Vagina (tissue), 2 donors: Measurements from ENCODE around the gene ATP13A2. TPM values are rescaled to one million over a fixed set of nuclear protein-coding genes. Genes with fewer than 3 reads are reported as not detected.
A peak's percentile ranks its signal among the peaks of the same experiment; 100 is the strongest.
"Not testable (repeated sequence)": the region's sequence is repeated elsewhere in the genome, so short reads cannot be mapped to it uniquely, and the experiment has no call there.

Experiments used
- DNase-seq, 2 donors: peaks; one replicate each; pipeline ENCODE4 v3.0.0-alpha.2; 2017; ENCODE audit errors: extremely low spot score in 2 of 2
- H3K27ac ChIP-seq: fragments of 200-600 bp; sonication (generic); one replicate; pipeline ENCODE4 v1.5.1; 2019
- H3K27me3 ChIP-seq: fragments of 200-600 bp; sonication (generic); one replicate; pipeline ENCODE4 v1.5.1; 2019
- H3K36me3 ChIP-seq, 2 donors: fragments of 200-600 bp; sonication (generic); one replicate each; pipeline ENCODE4 v1.5.1; 2017 to 2019
- H3K4me1 ChIP-seq: fragments of 200-600 bp; sonication (generic); one replicate; pipeline ENCODE4 v1.5.1; 2019
- H3K4me3 ChIP-seq, 2 donors: fragments of 200-600 bp; sonication (generic); 1 replicate in 1 of 2; 2 replicates in 1 of 2; pipeline ENCODE4 v1.5.1; 2016 to 2019
- H3K9me3 ChIP-seq: fragments of 200-600 bp; sonication (generic); one replicate; pipeline ENCODE4 v1.5.1; 2019
- POLR2A ChIP-seq, 2 donors: fragments of 450-650 bp; IDR thresholded peaks; one replicate each; pipeline ENCODE4 v1.6.1; 2017; ENCODE audit warnings: antibody characterized with exemption in 2 of 2, mild to moderate bottlenecking in 2 of 2, moderate library complexity in 2 of 2
- POLR2AphosphoS5 ChIP-seq, 2 donors: sonication (generic); formaldehyde crosslinking; IDR thresholded peaks; one replicate each; pipeline ENCODE4 v1.9.0; 2017; ENCODE audit warnings: antibody characterized with exemption in 2 of 2, mild to moderate bottlenecking in 2 of 2, low read depth in 1 of 2; ENCODE audit not compliant: insufficient read depth in 1 of 2
- intact Hi-C: fragments of 100-400 bp; cut with DNase I; formaldehyde crosslinking; loops from one replicate; pipeline ENCODE4 v1.15.1; 2023
- total RNA-seq: library from RNA; depleted of rRNA; stranded (reverse); fragments of >200 nt; gene quantifications from one replicate; pipeline ENCODE4 v1.2.3, GENCODE V29; 2016
- TF ChIP-seq, protein P1 (sequence below), 3 experiments: fragments of 450-650 bp in 2 of 3; fragments of 200-600 bp in 1 of 3; sonication (generic) in 1 of 3; IDR thresholded peaks; one replicate each; pipeline ENCODE4 v1.5.1; 2017 to 2019; ENCODE audit warnings: antibody characterized with exemption in 3 of 3, mild to moderate bottlenecking in 2 of 3, moderate library complexity in 2 of 3

The ATP13A2 gene
- total RNA-seq, 1 donor from 2014 or later, result 31.7 TPM

- TF ChIP-seq POLR2AphosphoS5 (IDR thresholded peaks at IDR 0.05; ENCODE audit: insufficient read depth in 1 of 2, low read depth in 1 of 2) (no peak), POLR2A (IDR thresholded peaks at IDR 0.05) (no peak)
- TF ChIP-seq, protein P1, sequence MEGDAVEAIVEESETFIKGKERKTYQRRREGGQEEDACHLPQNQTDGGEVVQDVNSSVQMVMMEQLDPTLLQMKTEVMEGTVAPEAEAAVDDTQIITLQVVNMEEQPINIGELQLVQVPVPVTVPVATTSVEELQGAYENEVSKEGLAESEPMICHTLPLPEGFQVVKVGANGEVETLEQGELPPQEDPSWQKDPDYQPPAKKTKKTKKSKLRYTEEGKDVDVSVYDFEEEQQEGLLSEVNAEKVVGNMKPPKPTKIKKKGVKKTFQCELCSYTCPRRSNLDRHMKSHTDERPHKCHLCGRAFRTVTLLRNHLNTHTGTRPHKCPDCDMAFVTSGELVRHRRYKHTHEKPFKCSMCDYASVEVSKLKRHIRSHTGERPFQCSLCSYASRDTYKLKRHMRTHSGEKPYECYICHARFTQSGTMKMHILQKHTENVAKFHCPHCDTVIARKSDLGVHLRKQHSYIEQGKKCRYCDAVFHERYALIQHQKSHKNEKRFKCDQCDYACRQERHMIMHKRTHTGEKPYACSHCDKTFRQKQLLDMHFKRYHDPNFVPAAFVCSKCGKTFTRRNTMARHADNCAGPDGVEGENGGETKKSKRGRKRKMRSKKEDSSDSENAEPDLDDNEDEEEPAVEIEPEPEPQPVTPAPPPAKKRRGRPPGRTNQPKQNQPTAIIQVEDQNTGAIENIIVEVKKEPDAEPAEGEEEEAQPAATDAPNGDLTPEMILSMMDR (IDR thresholded peaks at IDR 0.05), result no peak
- peaks cover 0 to 10% of the 10 kb centered on the region in 2 donors for H3K36me3 ChIP-seq
- H3K4me3 ChIP-seq, result no peak overlapping the region
- DNase-seq, result no peak
- no peak overlapping the region for H3K27ac ChIP-seq
- H3K4me1 ChIP-seq, result peaks cover 26% of the 10 kb centered on the region
- intact Hi-C loops, result no loop called here
- H3K9me3 ChIP-seq, result no peaks in the 10 kb centered on the region
- no peaks in the 10 kb centered on the region for H3K27me3 ChIP-seq
Observed at GRCh38 chr1:16967095-16967575, 44.6 kb downstream of the ATP13A2 start.

GRCh38 chr1:16966282-16966681 lies 45.4 kb downstream of the ATP13A2 start:
- H3K36me3 ChIP-seq, result peaks cover 0 to 10% of the 10 kb centered on the region in 2 donors
- H3K27me3 ChIP-seq, result no peaks in the 10 kb centered on the region
- intact Hi-C loops, result no loop called here
- peaks cover 17% of the 10 kb centered on the region for H3K4me1 ChIP-seq
- H3K4me3 ChIP-seq, result no peak overlapping the region
- DNase-seq, result no peak
- TF ChIP-seq POLR2AphosphoS5 (IDR thresholded peaks at IDR 0.05; ENCODE audit: insufficient read depth in 1 of 2, low read depth in 1 of 2) (no peak), POLR2A (IDR thresholded peaks at IDR 0.05) (no peak)
- TF ChIP-seq, protein P1 (IDR thresholded peaks at IDR 0.05), result no peak
- H3K9me3 ChIP-seq, result no peaks in the 10 kb centered on the region
- H3K27ac ChIP-seq, result no peak overlapping the region

DNA sequence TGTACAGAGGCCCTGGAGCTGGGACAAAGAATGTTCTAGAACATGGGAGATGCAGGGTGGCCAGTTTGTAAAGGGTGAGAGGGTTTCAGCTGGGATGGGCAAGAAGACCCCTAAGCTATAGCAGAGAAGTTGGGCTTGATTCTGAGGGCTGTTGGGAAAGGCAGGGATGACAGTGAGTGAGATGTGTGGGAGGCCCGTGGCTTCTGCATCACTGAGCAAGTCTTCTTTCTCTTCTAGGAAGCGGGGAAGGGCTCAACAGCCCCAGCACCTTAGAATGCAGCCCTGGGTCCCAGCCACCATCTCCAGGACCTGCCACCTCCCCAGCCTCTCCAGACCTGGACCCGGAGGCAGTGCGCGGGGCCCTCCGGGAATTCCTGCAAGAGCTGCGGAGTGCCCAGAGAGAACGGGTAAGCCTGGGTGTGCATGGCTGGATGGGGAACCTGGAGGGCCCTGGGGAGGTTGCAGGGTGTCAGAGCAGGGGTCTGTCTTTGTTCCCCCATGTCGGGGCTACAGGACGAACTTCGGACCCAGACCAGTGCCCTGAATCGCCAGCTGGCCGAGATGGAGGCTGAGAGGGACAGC lies 46.2 kb downstream of the ATP13A2 start:
- intact Hi-C loops, result no loop called here
- Histone ChIP-seq H3K4me1 (peaks cover 16% of the 10 kb centered on the region), H3K27me3 (no peaks in the 10 kb centered on the region), H3K36me3 (peaks cover 0 to 10% of the 10 kb centered on the region in 2 donors), H3K27ac (no peak overlapping the region), H3K9me3 (no peaks in the 10 kb centered on the region), H3K4me3 (no peak overlapping the region)
- DNase-seq, result no peak
- TF ChIP-seq POLR2A (IDR thresholded peaks at IDR 0.05) (no peak), POLR2AphosphoS5 (IDR thresholded peaks at IDR 0.05; ENCODE audit: insufficient read depth in 1 of 2, low read depth in 1 of 2) (no peak)
- TF ChIP-seq, protein P1 (IDR thresholded peaks at IDR 0.05), result no peak

DNA sequence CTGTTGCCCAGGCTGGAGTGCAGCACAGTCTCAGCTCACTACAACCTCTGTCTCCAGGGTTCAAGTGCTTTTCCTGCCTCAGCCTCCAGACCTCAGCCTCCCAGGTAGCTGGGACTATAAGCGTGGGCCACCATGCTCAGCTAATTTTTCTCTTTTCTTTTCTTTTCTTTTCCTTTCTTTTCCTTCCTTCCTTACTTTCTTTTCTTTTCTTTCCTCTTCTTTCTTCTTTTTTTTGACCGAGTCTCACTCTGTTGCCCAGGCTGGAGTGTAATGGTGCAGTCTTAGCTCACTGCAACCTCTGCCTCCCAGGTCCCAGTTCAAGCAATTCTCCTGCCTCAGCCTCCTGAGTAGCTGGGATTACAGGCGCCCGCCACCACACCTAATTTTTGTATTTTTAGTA lies 47.6 kb downstream of the ATP13A2 start:
- intact Hi-C loops, result not testable (repeated sequence)

GRCh38 chr1:16961297-16962133 lies 50.2 kb downstream of the ATP13A2 start:
- DNase-seq, result no peak
- intact Hi-C loops, result no loop called here
- H3K4me3 ChIP-seq, result peak overlapping the region; percentile 38 to 81
- H3K4me1 ChIP-seq, result peaks cover 2% of the 10 kb centered on the region
- no peak for TF ChIP-seq POLR2A (IDR thresholded peaks at IDR 0.05)
- TF ChIP-seq, protein P1 (IDR thresholded peaks at IDR 0.05), result no peak
- no peak for TF ChIP-seq POLR2AphosphoS5 (IDR thresholded peaks at IDR 0.05; ENCODE audit: insufficient read depth in 1 of 2, low read depth in 1 of 2)
- peaks cover 0 to 13% of the 10 kb centered on the region in 2 donors for H3K36me3 ChIP-seq
- H3K9me3 ChIP-seq, result no peaks in the 10 kb centered on the region
- peak overlapping the region; percentile 21 for H3K27ac ChIP-seq
- no peaks in the 10 kb centered on the region for H3K27me3 ChIP-seq

More for the DNA sequence above, 47.6 kb downstream of the ATP13A2 start:
- Histone ChIP-seq H3K4me1 (peaks cover 16% of the 10 kb centered on the region), H3K36me3 (peaks cover 0 to 10% of the 10 kb centered on the region in 2 donors)
- not testable (repeated sequence) for H3K4me3 ChIP-seq, H3K9me3 ChIP-seq, H3K27me3 ChIP-seq, H3K27ac ChIP-seq, DNase-seq
